HG02884 (cell line): ENCODE measurements around the gene PACS2.
"Not testable (repeated sequence)": the region's sequence is repeated elsewhere in the genome, so short reads cannot be mapped to it uniquely, and the experiment has no call there.

Source experiments
- ATAC-seq: cut with Tn5 transposase; IDR thresholded peaks from one replicate; pipeline ENCODE4 v1.9.1; 2021; ENCODE audit warnings: mild to moderate bottlenecking, moderate library complexity; ENCODE audit not compliant: unreplicated experiment

The PACS2 gene

DNA sequence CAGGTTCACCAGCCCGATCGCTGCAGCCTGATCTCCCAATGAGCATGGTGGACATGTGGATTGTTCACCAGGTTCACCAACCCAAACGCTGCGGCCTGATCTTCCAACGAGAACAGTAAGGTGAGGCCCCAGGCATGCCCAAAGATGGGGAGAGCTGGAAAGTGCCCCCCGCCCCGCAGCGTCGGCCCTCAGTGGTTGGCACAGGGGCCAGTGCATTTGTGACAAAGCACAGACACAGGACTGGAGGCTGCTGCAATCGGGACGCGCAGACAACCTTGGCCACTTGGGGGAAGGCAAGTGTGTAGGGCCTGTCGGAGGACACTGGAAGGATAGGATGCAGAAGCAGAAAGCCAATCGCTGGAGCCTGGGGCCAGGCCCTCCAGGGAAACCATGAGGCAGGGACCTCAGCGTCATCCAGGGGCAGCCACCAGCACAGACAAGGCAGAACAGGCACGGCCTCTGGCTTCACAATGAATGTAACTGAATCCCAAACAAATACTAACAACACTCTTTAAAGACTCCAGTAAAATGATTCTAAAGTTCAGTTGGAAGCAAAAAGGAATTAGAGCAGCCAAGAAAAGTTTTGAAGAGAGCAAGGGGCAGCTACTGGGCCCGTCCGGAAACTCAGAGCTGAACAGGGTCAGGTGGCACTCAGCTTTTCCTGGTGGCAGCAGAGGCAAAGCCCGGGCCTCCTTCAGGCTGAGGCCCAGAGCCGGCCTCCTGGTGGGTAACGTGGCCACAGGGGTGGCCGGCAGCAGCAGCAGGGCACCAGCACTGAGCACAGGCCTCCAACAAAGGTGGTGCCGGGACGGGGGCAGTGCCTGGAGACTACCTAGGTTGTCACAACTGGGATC is 27.1 kb upstream of the PACS2 start:
- no peak for ATAC-seq

DNA sequence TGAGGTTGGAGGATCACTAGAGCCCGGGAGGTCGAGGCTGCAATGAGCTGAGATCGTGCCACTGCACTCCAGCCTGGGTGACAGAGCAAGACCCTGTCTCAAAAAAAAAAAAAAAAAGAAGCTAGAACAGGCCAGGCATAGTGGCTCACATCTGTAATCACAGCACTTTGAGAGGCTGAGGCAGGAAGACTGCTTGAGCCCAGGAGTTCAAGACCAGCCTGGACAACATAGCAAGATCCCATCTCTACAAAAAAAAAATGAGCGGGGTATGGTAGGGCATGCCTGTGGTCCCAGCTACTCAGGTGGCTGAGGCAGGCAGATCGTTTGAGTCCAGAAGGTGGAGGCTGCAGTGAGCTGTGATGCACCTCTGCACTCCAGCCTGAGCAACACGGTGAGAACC is 25.6 kb upstream of the PACS2 start:
- ATAC-seq = not testable (repeated sequence)

DNA sequence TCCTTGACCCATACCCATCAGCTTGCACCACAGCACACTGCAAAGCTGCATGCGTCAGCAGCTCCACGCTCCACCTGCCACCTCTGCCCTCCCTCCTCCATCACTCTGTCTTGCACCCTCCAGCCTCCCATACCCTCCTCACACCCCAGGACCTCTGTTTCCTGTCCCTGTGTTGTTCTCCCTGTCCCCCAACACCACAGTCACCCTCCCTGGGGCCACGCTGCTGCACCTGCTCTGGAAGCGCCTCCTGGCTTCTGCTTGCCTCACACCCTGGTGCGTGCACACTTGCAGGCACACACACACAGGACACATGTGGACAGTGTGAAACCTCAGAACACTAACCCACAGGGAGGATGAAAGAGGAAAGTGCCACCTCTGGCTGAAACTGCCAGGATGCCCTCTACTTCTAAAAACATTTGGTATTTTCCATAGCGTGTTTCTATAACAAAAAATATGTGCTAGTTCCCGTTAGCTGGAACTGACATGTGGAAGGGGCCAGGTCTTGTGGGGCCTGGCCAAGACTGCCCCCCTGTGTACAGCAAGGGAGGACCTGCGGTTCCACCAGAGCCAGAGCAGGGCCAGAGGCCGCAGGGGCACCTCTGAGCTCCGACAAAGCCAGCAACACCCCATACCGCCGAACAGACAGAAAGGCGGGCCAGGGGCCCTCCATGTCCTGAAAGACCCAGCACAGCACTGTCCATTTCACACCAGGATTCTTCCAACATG is 23.8 kb upstream of the PACS2 start:
- ATAC-seq = no peak

DNA sequence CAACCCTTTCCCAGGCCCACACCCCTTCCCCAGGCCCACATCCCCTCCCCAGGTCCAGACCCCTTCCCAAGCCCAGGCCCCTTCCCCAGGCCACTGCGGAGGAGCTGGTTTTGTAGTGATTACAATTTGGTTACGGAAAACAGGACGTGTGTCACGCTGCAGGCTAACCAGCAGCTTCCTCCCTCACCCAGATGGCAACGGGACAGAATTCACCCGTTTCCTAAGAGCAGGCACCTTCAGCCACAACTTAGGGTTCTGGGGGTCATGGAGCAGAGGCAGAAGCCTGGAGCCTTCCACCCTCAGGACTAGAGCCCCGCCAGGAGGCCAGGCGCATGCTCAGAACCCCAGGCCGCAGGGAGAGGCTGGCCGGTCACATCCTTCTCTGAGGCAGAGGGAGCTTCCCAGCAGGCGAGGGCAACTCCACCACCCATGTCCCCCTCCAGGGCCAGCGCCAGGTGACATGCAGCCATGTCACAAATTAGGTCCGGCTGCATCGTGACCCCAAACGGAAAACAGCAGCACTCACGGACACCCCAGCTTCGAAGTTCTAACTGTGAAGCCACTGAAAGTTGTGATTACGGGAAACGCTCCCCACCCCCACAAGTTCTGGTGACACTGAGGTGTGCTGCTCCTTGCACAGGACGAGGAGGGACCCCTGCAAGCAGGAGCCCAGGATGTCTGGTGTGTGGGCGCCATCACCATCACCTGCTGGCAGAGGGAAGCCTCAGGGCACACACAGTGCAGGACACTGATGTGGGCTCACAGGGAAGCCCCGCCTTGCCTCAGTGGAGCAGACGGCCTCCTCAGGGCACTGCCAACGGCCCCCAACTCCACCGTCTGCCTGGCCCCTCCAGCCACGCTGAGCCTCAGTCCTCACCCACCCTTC is 21.5 kb upstream of the PACS2 start:
- ATAC-seq = no peak

GRCh38 chr14:105294142-105294597 is 20.4 kb upstream of the PACS2 start:
- ATAC-seq = no peak

DNA sequence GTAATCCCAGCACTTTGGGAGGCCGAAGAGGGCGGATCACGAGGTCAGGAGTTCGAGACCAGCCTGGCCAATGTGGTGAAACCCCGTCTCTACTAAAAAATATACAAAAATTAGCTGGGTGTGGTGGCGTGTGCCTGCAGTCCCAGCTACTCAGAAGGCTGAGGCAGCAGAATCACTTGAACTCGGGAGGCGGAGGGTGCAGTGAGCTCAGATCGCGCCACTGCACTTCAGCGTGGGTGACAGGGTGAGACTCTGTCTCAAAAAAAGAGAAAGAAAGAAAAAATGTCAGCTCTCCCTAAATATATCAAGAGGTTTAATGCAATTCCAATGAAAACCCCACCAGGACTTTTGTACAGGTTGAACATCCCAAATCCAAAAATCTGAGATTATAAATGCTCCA is 17.2 kb upstream of the PACS2 start:
- not testable (repeated sequence) for ATAC-seq

- peak; percentile 17 for ATAC-seq
Observed at GRCh38 chr14:105299654-105300541, 14.7 kb upstream of the PACS2 start.

DNA sequence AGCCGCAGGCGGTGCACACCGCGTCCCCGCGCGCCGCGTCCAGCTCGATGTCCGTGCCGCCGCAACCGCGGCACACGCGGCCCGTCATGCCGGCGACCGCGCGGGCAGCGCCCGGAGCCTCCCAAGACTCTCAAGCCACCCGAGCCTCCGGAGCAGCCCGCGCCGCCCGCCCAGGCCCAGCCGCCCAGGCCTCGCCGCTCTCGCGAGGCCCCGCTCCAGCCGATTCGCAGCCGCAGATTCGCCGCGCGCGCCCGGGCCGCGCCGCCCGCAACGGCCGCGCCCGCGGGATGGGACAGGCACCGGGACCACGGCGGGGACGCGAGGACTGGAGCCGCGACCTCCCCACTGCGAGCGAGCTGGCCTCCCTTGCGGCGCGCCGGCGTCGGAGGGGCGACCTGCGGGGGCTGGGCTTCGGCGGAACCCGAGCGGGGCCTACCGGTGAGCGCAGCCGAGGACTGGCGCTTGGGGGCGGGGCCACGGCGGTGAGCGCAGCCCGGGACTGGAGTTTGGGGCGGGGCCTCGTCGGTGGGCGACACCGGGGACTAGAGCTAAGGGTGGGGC is 13.9 kb upstream of the PACS2 start, which contains the start of gene BRF1:
TSS of gene BRF1 (minus strand) at position 460 of the 561 bp plus-strand sequence. CDS start at position 88, 372 bp downstream.
- peak; percentile 84 for ATAC-seq

DNA sequence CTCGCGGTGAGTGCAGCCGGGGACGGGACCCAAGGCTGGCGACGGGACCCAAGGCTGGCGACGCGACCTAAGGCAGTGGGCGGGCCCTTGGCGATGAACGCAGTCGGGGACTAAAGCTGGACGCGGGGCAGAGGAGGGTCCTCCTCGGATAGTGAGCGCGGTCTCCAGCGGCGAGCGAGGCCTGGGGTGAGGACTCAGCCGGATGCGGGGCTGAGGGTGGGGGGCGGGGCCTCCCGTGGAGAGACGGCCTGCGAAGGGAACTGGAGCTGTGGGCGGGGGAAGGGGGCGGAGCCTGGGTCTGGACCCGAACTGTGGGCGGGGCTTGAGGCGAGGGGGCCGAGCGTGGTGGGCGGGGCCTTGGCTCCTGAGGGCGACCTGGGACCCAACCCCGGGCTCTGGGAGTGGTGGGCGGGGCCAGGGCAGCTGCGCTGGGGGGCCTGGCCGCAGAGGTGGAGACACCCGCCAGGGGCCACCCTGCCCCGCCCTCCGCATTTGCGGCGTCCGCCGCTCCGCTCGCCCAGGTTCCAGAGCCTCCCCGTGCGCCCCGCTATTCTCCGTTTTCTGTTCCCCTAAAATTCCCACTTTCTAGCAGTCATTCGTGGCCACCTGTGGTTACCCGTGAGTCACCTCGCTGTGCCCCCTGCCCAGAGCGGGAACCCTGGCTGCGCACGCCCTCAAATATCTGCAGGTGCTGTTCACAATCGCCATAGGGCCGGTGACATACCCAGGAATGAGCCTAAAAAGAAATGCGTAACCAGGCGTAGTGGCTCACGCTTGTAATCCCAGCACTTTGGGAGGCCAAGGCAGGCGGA is 13.2 kb upstream of the PACS2 start:
- peak; percentile 47 for ATAC-seq

GRCh38 chr14:105301915-105302249 is 12.7 kb upstream of the PACS2 start:
- ATAC-seq = not testable (repeated sequence)

- no peak for ATAC-seq
Observed at GRCh38 chr14:105303949-105304348, 10.6 kb upstream of the PACS2 start.

DNA sequence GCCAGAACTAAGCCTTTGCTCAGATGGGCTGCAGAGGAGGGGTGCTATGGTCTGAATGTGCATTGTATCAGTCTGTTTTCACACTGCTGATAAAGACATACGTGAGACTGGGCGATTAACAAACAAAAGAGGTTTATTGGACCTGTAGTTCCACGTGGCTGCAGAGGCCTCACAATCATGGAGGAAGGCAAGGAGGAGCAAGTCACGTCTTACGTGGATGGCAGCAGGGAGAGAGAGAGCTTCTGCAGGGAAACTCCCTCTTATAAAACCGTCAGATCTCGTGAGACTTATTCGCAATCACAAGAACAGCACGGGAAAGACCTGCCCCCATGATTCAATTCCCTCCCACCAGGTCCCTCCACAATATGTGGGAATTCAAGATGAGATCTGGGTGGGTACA is 10.0 kb upstream of the PACS2 start:
- ATAC-seq = no peak

- no peak for ATAC-seq
Observed at GRCh38 chr14:105305345-105305744, 9.2 kb upstream of the PACS2 start.

DNA sequence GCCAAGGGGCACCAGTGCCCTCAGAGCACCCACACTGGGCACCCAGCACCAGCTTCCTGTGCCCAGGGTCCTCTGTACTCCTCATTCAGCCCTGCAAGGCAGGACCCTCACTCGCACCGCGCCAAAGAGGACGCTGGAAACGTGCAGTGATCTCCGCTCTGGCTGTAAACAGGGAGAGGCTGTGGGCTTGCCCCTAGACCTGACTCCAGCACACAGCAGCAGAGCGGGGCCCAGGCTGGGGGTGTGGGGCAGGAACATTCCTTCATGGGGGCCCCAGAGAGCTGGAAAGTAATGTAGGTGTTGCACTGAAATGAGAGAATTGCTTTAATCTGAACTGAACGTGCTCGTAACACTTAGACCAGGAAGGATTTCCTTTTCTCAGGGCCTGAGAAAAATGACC is 8.8 kb upstream of the PACS2 start:
- ATAC-seq = no peak

DNA sequence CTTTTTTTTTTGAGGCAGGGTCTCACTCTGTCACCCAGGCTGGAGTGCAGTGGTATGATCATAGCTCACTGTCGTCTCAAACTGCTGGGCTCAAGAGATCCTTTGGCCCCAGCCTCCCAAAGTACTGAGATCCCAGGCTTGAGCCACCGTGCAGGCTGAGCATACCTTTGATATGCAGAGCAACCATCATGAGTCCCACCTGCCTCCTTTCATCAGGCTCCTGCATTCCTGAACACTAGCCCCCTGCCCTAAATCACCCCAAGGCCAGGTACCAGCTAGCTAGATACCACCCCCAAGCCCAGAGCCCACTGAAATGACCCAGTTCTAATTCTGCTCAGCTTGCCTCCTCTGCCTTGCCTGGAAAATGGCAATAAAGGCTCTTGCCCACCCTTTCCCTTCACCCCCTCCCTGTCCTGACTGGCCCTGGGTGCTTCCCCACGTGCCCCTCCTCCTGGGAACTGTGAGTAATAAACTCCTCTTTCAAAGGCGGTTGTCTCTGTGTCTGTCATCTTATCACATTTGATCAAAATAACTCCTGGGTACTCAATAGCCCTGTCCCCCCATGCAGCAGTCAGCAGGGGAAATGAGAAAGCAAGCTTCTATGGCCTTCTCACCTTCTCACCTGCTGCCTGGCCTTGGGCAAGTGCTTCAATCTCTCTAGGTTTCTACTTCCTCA is 7.4 kb upstream of the PACS2 start:
- ATAC-seq = no peak

- no peak for ATAC-seq
Observed at GRCh38 chr14:105309371-105309770, 5.2 kb upstream of the PACS2 start.

GRCh38 chr14:105311838-105312237 is 2.7 kb upstream of the PACS2 start:
- no peak for ATAC-seq

- ATAC-seq = no peak
Observed at GRCh38 chr14:105312973-105313372, 1.6 kb upstream of the PACS2 start.
